NCI-H1092 treated with DMSO at 0.1 percent for 48 hours (cell line): Measurements from ENCODE around the gene FABP1.

Experiments
- DNase-seq: peaks from one replicate; lab custom pipeline; 2025; lab: John Stamatoyannopoulos, UW

Gene FABP1

DNA sequence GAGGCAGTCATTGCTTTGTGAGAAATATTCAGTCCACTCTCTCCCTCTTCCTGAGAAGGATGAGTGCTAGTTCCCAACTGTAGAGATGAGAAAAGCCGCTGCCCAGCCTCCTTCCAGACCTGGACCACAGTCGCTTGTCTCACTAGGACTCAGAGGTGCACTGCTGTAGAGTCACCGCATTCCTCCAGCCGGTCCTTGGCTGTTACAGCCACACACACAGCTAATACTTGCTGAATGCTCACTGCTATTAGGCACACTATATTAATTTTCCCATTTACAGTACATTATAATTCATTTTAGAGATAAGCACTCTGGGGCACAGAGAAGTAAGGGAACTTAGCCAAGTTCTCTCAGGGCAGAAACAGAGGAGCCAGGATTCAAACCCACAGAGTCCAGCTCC, 10.0 kb upstream of the FABP1 start:
- no peak for DNase-seq

DNA sequence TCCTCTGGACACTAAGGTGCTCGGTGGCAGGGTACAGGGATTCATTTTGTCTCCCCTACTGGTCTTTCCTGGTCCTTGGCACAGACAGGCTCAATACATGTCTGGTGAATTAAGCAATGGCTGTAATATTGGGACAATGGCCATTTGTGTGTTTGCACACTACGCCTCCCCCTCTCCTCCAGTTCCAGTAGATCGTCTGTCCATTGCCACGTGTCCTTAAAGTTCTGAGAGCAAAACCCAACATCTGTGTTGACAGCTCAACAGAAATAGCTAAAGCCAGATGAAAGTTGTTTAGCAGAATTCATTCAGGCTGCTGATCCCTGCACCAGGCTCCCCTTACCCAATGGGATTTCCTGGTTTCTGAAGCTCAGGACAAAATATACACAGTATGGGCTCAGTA, 9.0 kb upstream of the FABP1 start:
- DNase-seq = no peak

DNA sequence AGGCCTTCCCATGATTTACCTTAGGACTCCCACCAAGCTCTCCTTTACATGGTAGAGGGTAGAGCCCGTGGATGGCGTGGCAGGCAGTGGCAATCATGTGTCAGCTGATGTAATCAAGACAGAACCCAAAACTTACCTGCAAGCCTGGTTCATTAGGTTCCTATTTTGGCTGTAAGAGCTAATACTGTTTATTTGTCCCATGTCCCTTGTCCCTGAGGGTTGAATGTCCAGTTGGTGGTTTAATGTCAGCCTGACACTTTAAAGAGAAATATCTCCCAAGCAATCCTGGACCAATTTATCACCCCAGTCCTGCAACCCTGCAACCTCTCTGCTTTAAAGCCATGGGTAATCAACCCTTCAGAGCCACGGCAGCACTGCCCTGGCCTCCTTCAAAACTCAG, 6.0 kb upstream of the FABP1 start:
- DNase-seq = no peak

- no peak for DNase-seq
Measured at GRCh38 chr2:88131999-88132368, 4.1 kb upstream of the FABP1 start.

DNA sequence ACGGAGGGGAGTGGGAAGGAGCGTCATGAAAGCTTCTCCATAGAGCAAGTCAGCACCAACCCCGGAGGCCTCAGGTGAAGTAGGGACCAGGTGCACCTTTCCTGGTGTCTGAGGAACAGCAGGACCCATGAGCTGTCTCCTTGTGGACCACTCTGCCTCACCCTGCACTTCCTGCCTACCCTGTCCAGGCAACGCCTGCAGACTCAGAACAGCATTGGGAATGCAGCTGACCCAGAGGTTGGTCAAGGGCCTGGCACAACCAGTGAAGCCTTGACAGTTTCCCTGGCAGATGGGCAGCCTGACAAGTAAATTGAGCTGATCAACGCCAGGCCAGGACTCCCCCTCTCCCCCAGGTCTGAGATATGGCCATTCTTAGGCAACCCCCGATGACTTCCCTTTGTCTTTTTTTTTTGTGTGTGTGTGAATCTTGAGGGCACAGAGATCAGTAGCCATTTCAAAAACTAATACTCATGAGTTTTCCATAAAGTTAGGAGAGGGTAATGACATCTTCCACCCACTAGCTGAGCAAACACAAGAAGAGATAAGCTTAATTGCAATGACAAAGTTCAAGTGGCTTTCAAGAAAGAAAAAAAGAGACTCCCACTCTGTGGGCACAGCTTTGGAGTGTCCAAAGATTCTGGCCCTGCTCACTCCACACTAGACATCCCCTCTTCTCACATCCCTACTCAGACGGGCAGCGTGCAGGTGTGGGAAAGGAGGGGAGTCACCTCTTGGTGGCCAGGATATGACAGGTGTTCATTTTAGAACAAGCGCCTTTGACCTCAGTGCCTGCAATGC, 3.5 kb upstream of the FABP1 start:
- no peak for DNase-seq

- no peak for DNase-seq
Measured at GRCh38 chr2:88129313-88129959, 1.6 kb upstream of the FABP1 start.

GRCh38 chr2:88128654-88129312, 921 bp upstream of the FABP1 start:
- no peak for DNase-seq

DNA sequence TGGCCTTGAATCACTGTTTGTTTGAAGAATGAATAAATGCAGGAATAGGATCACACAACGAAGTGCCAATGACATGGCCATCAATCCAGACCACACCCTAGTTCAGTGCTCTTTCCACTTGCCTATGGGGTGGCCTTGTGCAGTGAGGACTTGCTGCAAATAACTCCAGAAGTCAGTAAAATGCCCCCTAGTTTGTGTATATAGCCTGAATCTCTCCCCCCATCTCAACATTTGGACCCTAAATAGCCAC, 299 bp downstream of the FABP1 start:
- DNase-seq = no peak

- no peak for DNase-seq
Measured at GRCh38 chr2:88126772-88127637, 857 bp downstream of the FABP1 start.

DNA sequence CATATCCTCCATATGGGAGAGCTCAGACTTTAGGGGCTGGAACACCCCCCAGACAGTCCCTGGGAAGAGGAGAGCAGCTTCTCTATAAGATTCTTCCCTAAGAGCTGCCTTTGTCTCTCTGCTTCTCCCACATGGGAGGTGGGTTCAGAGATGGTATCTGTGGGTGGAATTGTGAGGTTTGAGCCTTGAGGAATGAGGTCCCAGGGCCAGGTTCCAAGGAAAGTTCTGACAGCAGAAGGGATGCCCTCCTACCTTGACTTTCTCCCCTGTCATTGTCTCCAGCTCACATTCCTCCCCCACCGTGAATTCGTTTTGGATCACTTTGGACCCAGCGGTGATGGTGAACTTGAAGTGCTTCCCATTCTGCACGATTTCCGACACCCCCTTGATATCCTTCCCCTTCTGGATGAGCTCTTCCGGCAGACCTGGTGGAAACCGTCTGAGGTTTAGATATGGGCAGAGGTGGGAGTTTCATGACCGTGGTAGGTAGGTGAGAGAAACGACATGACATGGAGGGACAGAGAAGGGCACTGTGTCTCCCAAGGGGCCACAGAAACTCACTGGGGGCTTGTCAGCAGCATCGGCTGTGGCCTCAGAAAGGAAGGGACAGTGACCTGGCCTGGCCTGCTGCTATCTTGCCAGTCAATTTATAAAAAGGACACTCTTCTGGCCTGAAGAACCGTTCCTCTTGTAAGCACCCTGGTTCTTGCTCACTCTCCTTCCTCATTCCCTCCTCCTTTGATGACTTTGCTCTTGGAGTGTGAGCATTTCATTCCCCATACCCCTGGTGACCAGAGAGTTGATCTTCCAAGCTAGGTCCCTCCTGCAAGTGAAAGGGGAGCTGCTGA, 1.7 kb downstream of the FABP1 start:
- no peak for DNase-seq

GRCh38 chr2:88125344-88125923, 2.4 kb downstream of the FABP1 start:
- DNase-seq = no peak

- no peak for DNase-seq
Measured at GRCh38 chr2:88123975-88124917, 3.6 kb downstream of the FABP1 start.

- no peak for DNase-seq
Measured at GRCh38 chr2:88123164-88123974, 4.5 kb downstream of the FABP1 start.

DNA sequence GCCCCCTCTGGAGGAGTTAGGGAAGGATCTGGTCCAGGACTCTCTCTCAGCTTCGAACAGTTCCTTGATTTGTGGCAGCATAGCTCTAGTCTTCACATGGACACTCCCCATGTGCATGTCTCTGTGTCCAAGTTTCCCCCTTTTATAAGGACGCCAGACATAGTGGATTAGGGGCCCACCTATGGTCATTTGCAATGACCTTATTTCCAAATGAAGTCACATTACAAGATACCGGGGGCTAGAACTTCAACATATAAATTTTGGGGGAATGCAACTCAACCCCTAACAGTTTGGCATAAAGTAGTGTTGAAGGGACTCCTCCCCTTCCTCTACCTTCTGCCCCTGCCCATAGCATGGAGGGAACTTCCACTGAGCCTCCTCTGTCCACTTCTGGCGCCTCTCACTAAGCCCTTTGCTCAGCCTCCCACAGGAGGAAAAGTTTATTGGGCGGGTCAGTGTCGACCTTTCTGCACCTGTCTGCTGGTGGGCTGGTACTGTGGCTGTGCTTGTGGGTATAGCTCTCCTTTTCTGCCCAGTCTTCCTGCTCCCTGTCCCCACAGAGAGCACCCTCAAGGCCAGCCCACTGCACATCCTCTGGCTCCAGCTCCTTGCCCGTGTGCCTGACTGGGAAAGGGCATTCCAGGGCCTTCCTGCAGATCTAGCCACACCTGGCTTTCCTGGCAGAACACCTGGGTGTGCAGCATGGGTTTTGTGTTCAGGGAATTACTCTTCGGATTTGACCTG, 5.5 kb downstream of the FABP1 start:
- DNase-seq = no peak

- no peak for DNase-seq
Measured at GRCh38 chr2:88121678-88122077, 6.2 kb downstream of the FABP1 start.

DNA sequence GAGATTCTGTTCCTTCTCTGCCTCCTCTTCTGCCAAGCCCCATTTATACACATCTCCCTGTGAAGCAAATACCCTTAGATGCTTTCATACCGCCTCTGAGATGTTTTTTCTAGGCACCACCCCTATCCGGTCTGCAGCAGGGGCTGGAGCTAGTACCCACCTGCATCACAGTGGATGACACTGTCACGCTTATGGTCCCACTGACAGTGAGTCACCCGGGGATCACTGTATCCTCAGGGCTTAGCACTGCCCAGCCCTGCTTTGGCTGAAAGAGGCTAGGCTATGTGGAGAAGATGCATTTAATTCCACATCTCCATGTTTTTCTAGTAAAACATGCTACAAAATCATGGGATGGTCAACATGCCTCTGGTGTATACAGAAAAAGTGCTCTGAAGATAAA, 9.9 kb downstream of the FABP1 start:
- DNase-seq = no peak

- no peak for DNase-seq
Measured at GRCh38 chr2:88116669-88117432, 11.0 kb downstream of the FABP1 start.
